K562 (cell line): Measurements from ENCODE around the gene LRP1. TPM values are rescaled to one million over a fixed set of nuclear protein-coding genes. Genes with fewer than 3 reads are reported as not detected.
A peak's percentile ranks its signal among the peaks of the same experiment; 100 is the strongest.

Experiments used
- ARID2 ChIP-seq: fragments of 450-650 bp; IDR thresholded peaks from 2 replicates; pipeline ENCODE4 v1.6.1; 2017; ENCODE audit warnings: antibody characterized with exemption, mild to moderate bottlenecking
- CBX5 ChIP-seq: IDR thresholded peaks from 2 replicates; pipeline ENCODE4 v1.6.1; 2014; ENCODE audit warnings: low read depth, borderline replicate concordance
- ESRRB ChIP-seq: fragments of 250-450 bp; sonication (Bioruptor Pico); IDR thresholded peaks from 2 replicates; pipeline ENCODE4 v1.5.0; 2020; ENCODE audit warnings: mild to moderate bottlenecking, moderate library complexity, borderline replicate concordance
- MAFF ChIP-seq: IDR thresholded peaks from 2 replicates; pipeline ENCODE4 v1.6.1; 2012; ENCODE audit warnings: low read length, improper control_type of control experiment
- MAX ChIP-seq: sonication (generic); formaldehyde crosslinking; IDR thresholded peaks from 2 replicates; pipeline ENCODE4 v1.9.0; 2022; ENCODE audit warnings: mild to moderate bottlenecking, missing genetic modification reagents
- MXI1 ChIP-seq: IDR thresholded peaks from 2 replicates; pipeline ENCODE4 v1.6.1; 2011; ENCODE audit warnings: low read depth, mild to moderate bottlenecking, improper control_type of control experiment, low read length
- RBM14 ChIP-seq: fragments of 200-400 bp; formaldehyde crosslinking; IDR thresholded peaks from 2 replicates; pipeline ENCODE4 v1.6.1; 2018; ENCODE audit warnings: low read depth, mild to moderate bottlenecking, low read length, moderate library complexity, borderline replicate concordance; ENCODE audit not compliant: insufficient read depth
- RCOR1 ChIP-seq, 2 experiments: IDR thresholded peaks; 2 replicates each; pipeline ENCODE4 v1.6.1; 2012; ENCODE audit warnings: low read depth in 2 of 2, low read length in 2 of 2, borderline replicate concordance in 1 of 2, improper control_type of control experiment in 1 of 2
- RHOXF2B ChIP-seq: fragments of 250-450 bp; sonication (Bioruptor Pico); conservative IDR thresholded peaks from 2 replicates; pipeline ENCODE4 v1.5.1; 2021
- SMAD1 ChIP-seq: fragments of 150-350 bp; IDR thresholded peaks from 2 replicates; pipeline ENCODE4 v1.6.1; 2014; ENCODE audit warnings: low read length, low read depth; ENCODE audit not compliant: partially characterized antibody
- STAT5A ChIP-seq: IDR thresholded peaks from 2 replicates; pipeline ENCODE4 v1.6.1; 2012; ENCODE audit warnings: low read length, inconsistent platforms, borderline replicate concordance
- ZBTB40 ChIP-seq, 2 experiments: fragments of 450-650 bp in 1 of 2; sonication (generic) in 1 of 2; formaldehyde crosslinking in 1 of 2; IDR thresholded peaks; 2 replicates each; pipeline versions ENCODE4 v1.7.1 to v1.9.0; 2016 to 2022; ENCODE audit warnings: inconsistent platforms in 1 of 2, mild to moderate bottlenecking in 1 of 2, missing genetic modification reagents in 1 of 2
- ZNF274 ChIP-seq: IDR thresholded peaks from 2 replicates; pipeline ENCODE4 v1.6.1; 2011; ENCODE audit warnings: low read depth, mild to moderate bottlenecking, low read length, moderate library complexity, borderline replicate concordance
- ZNF311 ChIP-seq: fragments of 250-450 bp; sonication (Bioruptor Pico); IDR thresholded peaks from 2 replicates; pipeline ENCODE4 v1.4.0; 2020; ENCODE audit warnings: mild to moderate bottlenecking, moderate library complexity
- ZNF77 ChIP-seq: fragments of 250-450 bp; sonication (Bioruptor Pico); IDR thresholded peaks from 2 replicates; pipeline ENCODE4 v1.5.0; 2020
- ZNF830 ChIP-seq: fragments of 250-450 bp; sonication (Bioruptor Pico); IDR thresholded peaks from 2 replicates; pipeline ENCODE4 v1.5.0; 2021; ENCODE audit warnings: mild to moderate bottlenecking
- polyA plus RNA-seq, 8 experiments: library from polyadenylated mRNA; depleted of rRNA in 4 of 8; stranded (reverse) in 5 of 8; unstranded in 3 of 8; fragments of >200 nt; fragmentation: Nextera tagmentation in 2 of 8; fragmentation: Illumina TruSeq in 1 of 8; extraction: Ambion mirVana in 2 of 8; extraction: Trizol in 1 of 8; gene quantifications; 2 replicates each; pipeline versions ENCODE4 v1.2.1 to v1.2.3, GENCODE V29; 2011 to 2014; ENCODE audit warnings: inconsistent platforms in 1 of 8, missing spikeins in 1 of 8
- total RNA-seq, 7 experiments: library from RNA; depleted of rRNA in 6 of 7; stranded (reverse); fragments of >200 nt in 6 of 7; fragmentation: Illumina TruSeq in 2 of 7; extraction: Trizol in 2 of 7; gene quantifications; 2 replicates each; pipeline versions ENCODE4 v1.2.1 to v1.2.3, GENCODE V29; 2011 to 2021; ENCODE audit warnings: low replicate concordance in 1 of 7
- TF ChIP-seq, protein P1 (sequence below), 2 experiments: fragments of 150-350 bp in 1 of 2; IDR thresholded peaks; 2 replicates each; pipeline ENCODE4 v1.6.1; 2012 to 2016; ENCODE audit warnings: low read depth in 2 of 2, low read length in 2 of 2, mild to moderate bottlenecking in 1 of 2, moderate library complexity in 1 of 2

LRP1 gene
- total and polyA plus RNA-seq, 9 of the 15 experiments (the other 6 are each of a cell fraction or from before 2014, with no cell fraction given): 0.04 to 0.64 (median 0.19) TPM; not detected in 2

GRCh38 chr12:57214398-57214781, 86.1 kb downstream of the LRP1 start (continued):
- TF ChIP-seq, protein P1, sequence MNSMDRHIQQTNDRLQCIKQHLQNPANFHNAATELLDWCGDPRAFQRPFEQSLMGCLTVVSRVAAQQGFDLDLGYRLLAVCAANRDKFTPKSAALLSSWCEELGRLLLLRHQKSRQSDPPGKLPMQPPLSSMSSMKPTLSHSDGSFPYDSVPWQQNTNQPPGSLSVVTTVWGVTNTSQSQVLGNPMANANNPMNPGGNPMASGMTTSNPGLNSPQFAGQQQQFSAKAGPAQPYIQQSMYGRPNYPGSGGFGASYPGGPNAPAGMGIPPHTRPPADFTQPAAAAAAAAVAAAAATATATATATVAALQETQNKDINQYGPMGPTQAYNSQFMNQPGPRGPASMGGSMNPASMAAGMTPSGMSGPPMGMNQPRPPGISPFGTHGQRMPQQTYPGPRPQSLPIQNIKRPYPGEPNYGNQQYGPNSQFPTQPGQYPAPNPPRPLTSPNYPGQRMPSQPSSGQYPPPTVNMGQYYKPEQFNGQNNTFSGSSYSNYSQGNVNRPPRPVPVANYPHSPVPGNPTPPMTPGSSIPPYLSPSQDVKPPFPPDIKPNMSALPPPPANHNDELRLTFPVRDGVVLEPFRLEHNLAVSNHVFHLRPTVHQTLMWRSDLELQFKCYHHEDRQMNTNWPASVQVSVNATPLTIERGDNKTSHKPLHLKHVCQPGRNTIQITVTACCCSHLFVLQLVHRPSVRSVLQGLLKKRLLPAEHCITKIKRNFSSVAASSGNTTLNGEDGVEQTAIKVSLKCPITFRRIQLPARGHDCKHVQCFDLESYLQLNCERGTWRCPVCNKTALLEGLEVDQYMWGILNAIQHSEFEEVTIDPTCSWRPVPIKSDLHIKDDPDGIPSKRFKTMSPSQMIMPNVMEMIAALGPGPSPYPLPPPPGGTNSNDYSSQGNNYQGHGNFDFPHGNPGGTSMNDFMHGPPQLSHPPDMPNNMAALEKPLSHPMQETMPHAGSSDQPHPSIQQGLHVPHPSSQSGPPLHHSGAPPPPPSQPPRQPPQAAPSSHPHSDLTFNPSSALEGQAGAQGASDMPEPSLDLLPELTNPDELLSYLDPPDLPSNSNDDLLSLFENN (IDR thresholded peaks at IDR 0.05; ENCODE audit: low read depth in 2 of 2, low read length in 2 of 2): no peak
- TF ChIP-seq SMAD1 (no peak), MAFF (no peak), ESRRB (CRISPR knock-in tag) (no peak), RBM14 (no peak), RCOR1 (IDR thresholded peaks at IDR 0.05; ENCODE audit: borderline replicate concordance in 1 of 2, low read depth in 2 of 2, low read length in 2 of 2) (peak in 1 of 2 experiments; percentile 44; a peak in 1 of 4 replicates), MXI1 (no peak), ZNF311 (CRISPR knock-in tag) (no peak), ZNF77 (CRISPR knock-in tag) (no peak), MAX (CRISPR knock-in tag) (no peak; the same call in 1 of the 2 replicates), STAT5A (no peak), ZBTB40 (IDR thresholded peaks at IDR 0.05) (no peak), ZBTB40 (CRISPR knock-in tag; IDR thresholded peaks at IDR 0.05) (no peak), ZNF274 (no peak), ZNF830 (CRISPR knock-in tag) (no peak), RHOXF2B (CRISPR knock-in tag) (no peak), CBX5 (no peak), ARID2 (no peak)
